Mammary epithelial cell (primary cell): ENCODE measurements around the gene AGAP1.

Source experiments
- CTCF ChIP-seq, 2 donors: IDR thresholded peaks in 1 of 2; conservative IDR thresholded peaks in 1 of 2; 2 replicates each; pipeline ENCODE4 v1.5.1; 2011 to 2012; ENCODE audit warnings: inconsistent platforms in 2 of 2, low read length in 2 of 2, mild to moderate bottlenecking in 2 of 2, control low read depth in 1 of 2, low read depth in 1 of 2; ENCODE audit not compliant: insufficient read depth in 1 of 2; ENCODE audit errors: extremely low read depth in 1 of 2
- EZH2 ChIP-seq: IDR thresholded peaks from 2 replicates; pipeline ENCODE4 v1.6.1; 2012; ENCODE audit warnings: low read length, inconsistent platforms, borderline replicate concordance

GRCh38 chr2:235453605-235454151 lies 40.2 kb upstream of the AGAP1 start:
- TF ChIP-seq CTCF (conservative IDR thresholded peaks at IDR 0.05 in 1 of 2, IDR thresholded peaks at IDR 0.05 in 1 of 2; ENCODE audit: extremely low read depth in 1 of 2, insufficient read depth in 1 of 2, low read depth in 1 of 2, low read length in 2 of 2) = no peak
- TF ChIP-seq EZH2 = no peak
